Activated naive CD8-positive, alpha-beta T cell treated with anti-CD3 and anti-CD28 coated beads, Interleukin-2, amount 50 U/mL, for 16 hours (primary cell): ENCODE data around the gene PFKFB3.
"Not testable (repeated sequence)": the region's sequence is repeated elsewhere in the genome, so short reads cannot be mapped to it uniquely, and the experiment has no call there.

ENCODE experiments used
- DNase-seq: peaks from one replicate; pipeline ENCODE4 v3.0.0-alpha.2; 2020; ENCODE audit warnings: low read depth, low spot score

PFKFB3 gene

GRCh38 chr10:6272126-6272525 lies 69.4 kb downstream of the PFKFB3 start:
- no peak for DNase-seq

GRCh38 chr10:6273351-6273750 lies 70.6 kb downstream of the PFKFB3 start:
- DNase-seq: no peak

- DNase-seq: no peak
Observed at GRCh38 chr10:6274040-6274439, 71.3 kb downstream of the PFKFB3 start.

GRCh38 chr10:6274484-6274883 lies 71.8 kb downstream of the PFKFB3 start:
- DNase-seq: no peak

- peak; percentile 57 for DNase-seq
Observed at GRCh38 chr10:6275022-6275997, 72.6 kb downstream of the PFKFB3 start.

GRCh38 chr10:6276356-6276755 lies 73.6 kb downstream of the PFKFB3 start:
- DNase-seq: no peak

- DNase-seq: no peak
Observed at GRCh38 chr10:6278519-6279120, 75.9 kb downstream of the PFKFB3 start.

GRCh38 chr10:6279540-6280267 lies 77.0 kb downstream of the PFKFB3 start:
- no peak for DNase-seq

- DNase-seq: no peak
Observed at GRCh38 chr10:6280291-6280690, 77.6 kb downstream of the PFKFB3 start.

GRCh38 chr10:6282454-6282958 lies 79.8 kb downstream of the PFKFB3 start:
- no peak for DNase-seq

- DNase-seq: no peak
Observed at GRCh38 chr10:6283655-6284054, 80.9 kb downstream of the PFKFB3 start.

- not testable (repeated sequence) for DNase-seq
Observed at GRCh38 chr10:6290621-6291020, 87.9 kb downstream of the PFKFB3 start.

GRCh38 chr10:6292741-6293151 lies 90.0 kb downstream of the PFKFB3 start:
- DNase-seq: no peak

GRCh38 chr10:6296425-6296824 lies 93.7 kb downstream of the PFKFB3 start:
- not testable (repeated sequence) for DNase-seq

- no peak for DNase-seq
Observed at GRCh38 chr10:6296828-6297251, 94.1 kb downstream of the PFKFB3 start.

- no peak for DNase-seq
Observed at GRCh38 chr10:6297522-6297921, 94.8 kb downstream of the PFKFB3 start.

GRCh38 chr10:6297951-6298381 lies 95.2 kb downstream of the PFKFB3 start:
- no peak for DNase-seq

GRCh38 chr10:6298428-6298827 lies 95.7 kb downstream of the PFKFB3 start:
- no peak for DNase-seq

GRCh38 chr10:6299234-6299633 lies 96.5 kb downstream of the PFKFB3 start:
- no peak for DNase-seq

- no peak for DNase-seq
Observed at GRCh38 chr10:6299743-6300105, 97.0 kb downstream of the PFKFB3 start.

- DNase-seq: no peak
Observed at GRCh38 chr10:6300106-6300783, 97.5 kb downstream of the PFKFB3 start.
